ENCODE data around the gene GABARAP. TPM values are rescaled to one million over a fixed set of nuclear protein-coding genes. Genes with fewer than 3 reads are reported as not detected.

GABARAP gene
- 152 and 153 TPM in 2 replicates for total RNA-seq

GRCh38 chr17:7241783-7242716 is at the start of gene GABARAP:
GABARAP (minus strand) TSS chr17:7242449; CDS start chr17:7242330, 119 bp downstream.

GRCh38 chr17:7281074-7281952 is 39.1 kb upstream of the GABARAP start, which contains the start of gene SLC2A4:
SLC2A4 (plus strand) TSS chr17:7281718; CDS start chr17:7281935, 217 bp downstream.

GRCh38 chr17:7262192-7262934 is 20.1 kb upstream of the GABARAP start, which contains the start of gene CLDN7:
CLDN7 (minus strand) TSS chr17:7262478; CDS start chr17:7262043, 435 bp downstream.

GRCh38 chr17:7252176-7253043 is 10.2 kb upstream of the GABARAP start, which contains the start of gene ELP5:
ELP5 (plus strand) TSS chr17:7252215; CDS start chr17:7252551, 336 bp downstream.

GRCh38 chr17:7251661-7252175 is 9.5 kb upstream of the GABARAP start, which contains the start of gene CTDNEP1:
CTDNEP1 (minus strand) TSS chr17:7251734; CDS start chr17:7251296, 438 bp downstream.

GRCh38 chr17:7239091-7240027 is 2.9 kb downstream of the GABARAP start, which contains the start of gene PHF23:
PHF23 (minus strand) TSS chr17:7239457; CDS start chr17:7239279, 178 bp downstream.

GRCh38 chr17:7234083-7234951 is 7.9 kb downstream of the GABARAP start, which contains the start of gene DVL2:
DVL2 (minus strand) TSS chr17:7234517; CDS start chr17:7234262, 255 bp downstream.

GRCh38 chr17:7219812-7220592 is 22.2 kb downstream of the GABARAP start, which contains the start of the genes ACADVL and DLG4:
ACADVL (plus strand) TSS chr17:7219938; CDS start chr17:7219985, 47 bp downstream.
DLG4 (minus strand) TSS chr17:7219836.

Other genes with a start within 250 kb of the GABARAP start
- gene ALOX12, start 246.4 kb downstream of the GABARAP start, total RNA-seq: not detected in 2 replicates
- gene RNASEK, start 229.8 kb downstream of the GABARAP start, total RNA-seq: 88.2 and 97.8 TPM in 2 replicates
- 0.20 and 0.36 TPM in 2 replicates for gene BCL6B, start 219.4 kb downstream of the GABARAP start, total RNA-seq
- gene SLC16A13, start 206.4 kb downstream of the GABARAP start, total RNA-seq: 0.85 and 1.1 TPM in 2 replicates
- 0.10 and 0.13 TPM in 2 replicates for gene SLC16A11, start 198.4 kb downstream of the GABARAP start, total RNA-seq
- gene CLEC10A, start 162.2 kb downstream of the GABARAP start, total RNA-seq: not detected in 2 replicates
- not detected in 2 replicates for gene ASGR2, start 127.6 kb downstream of the GABARAP start, total RNA-seq
- gene ASGR1, start 63.1 kb downstream of the GABARAP start, total RNA-seq: 0.26 and 0.43 TPM in 2 replicates
- 38.6 and 51.8 TPM in 2 replicates for gene DLG4, start 22.6 kb downstream of the GABARAP start, total RNA-seq
- gene ACADVL, start 22.5 kb downstream of the GABARAP start, total RNA-seq: 253 and 331 TPM in 2 replicates
- gene DVL2, start 7.9 kb downstream of the GABARAP start, total RNA-seq: 57.9 and 79.4 TPM in 2 replicates
- gene PHF23, start 3.0 kb downstream of the GABARAP start, total RNA-seq: 36.2 and 41.9 TPM in 2 replicates
- 71.7 and 85.0 TPM in 2 replicates for gene CTDNEP1, start 9.3 kb upstream of the GABARAP start, total RNA-seq
- 23.6 and 23.8 TPM in 2 replicates for gene ELP5, start 9.8 kb upstream of the GABARAP start, total RNA-seq
- 0.33 and 0.65 TPM in 2 replicates for gene CLDN7, start 20.0 kb upstream of the GABARAP start, total RNA-seq
- gene SLC2A4, start 39.3 kb upstream of the GABARAP start, total RNA-seq: 0.10 and 0.13 TPM in 2 replicates
- 0.07 TPM in 1 of 2 replicates, not detected in the other for gene YBX2, start 52.2 kb upstream of the GABARAP start, total RNA-seq
- gene EIF5A, start 65.2 kb upstream of the GABARAP start, total RNA-seq: 351 and 391 TPM in 2 replicates
- gene GPS2, start 72.9 kb upstream of the GABARAP start, total RNA-seq: 20.3 and 20.4 TPM in 2 replicates
- gene NEURL4, start 86.9 kb upstream of the GABARAP start, total RNA-seq: 21.6 and 31.2 TPM in 2 replicates
- 0.33 and 0.99 TPM in 2 replicates for gene ACAP1, start 94.1 kb upstream of the GABARAP start, total RNA-seq
- gene KCTD11, start 109.7 kb upstream of the GABARAP start, total RNA-seq: 13.4 and 14.2 TPM in 2 replicates
- not detected in 2 replicates for gene TMEM95, start 112.7 kb upstream of the GABARAP start, total RNA-seq
- 0.20 and 0.26 TPM in 2 replicates for gene TNK1, start 138.6 kb upstream of the GABARAP start, total RNA-seq
- gene PLSCR3, start 152.1 kb upstream of the GABARAP start, total RNA-seq: 52.9 and 58.3 TPM in 2 replicates
- 57.9 and 74.2 TPM in 2 replicates for gene TMEM256, start 161.6 kb upstream of the GABARAP start, total RNA-seq
- 23.7 and 28.4 TPM in 2 replicates for gene NLGN2, start 165.4 kb upstream of the GABARAP start, total RNA-seq
- not detected in 2 replicates for gene SPEM1, start 177.9 kb upstream of the GABARAP start, total RNA-seq
- not detected in 2 replicates for gene SPEM2, start 183.2 kb upstream of the GABARAP start, total RNA-seq
- gene SPEM3, start 186.4 kb upstream of the GABARAP start, total RNA-seq: not detected in 2 replicates
- gene TMEM102, start 193.0 kb upstream of the GABARAP start, total RNA-seq: 2.5 and 3.2 TPM in 2 replicates
- 12.9 and 16.7 TPM in 2 replicates for gene FGF11, start 197.1 kb upstream of the GABARAP start, total RNA-seq
- gene CHRNB1, start 202.6 kb upstream of the GABARAP start, total RNA-seq: 5.2 and 6.7 TPM in 2 replicates
- 39.2 and 45.6 TPM in 2 replicates for gene ZBTB4, start 237.2 kb upstream of the GABARAP start, total RNA-seq
- not detected in 2 replicates for gene SLC35G6, start 239.0 kb upstream of the GABARAP start, total RNA-seq
- gene POLR2A, start 241.9 kb upstream of the GABARAP start, total RNA-seq: 117 and 118 TPM in 2 replicates

Measured in smooth muscle cell of the pulmonary artery (primary cell).